GM18508 (cell line): ENCODE results near the gene TFF2.

ENCODE experiments used
- ATAC-seq: cut with Tn5 transposase; IDR thresholded peaks from one replicate; pipeline ENCODE4 v1.9.1; 2021; ENCODE audit warnings: moderate number of reproducible peaks; ENCODE audit not compliant: insufficient read depth, unreplicated experiment

The TFF2 gene, protein sequence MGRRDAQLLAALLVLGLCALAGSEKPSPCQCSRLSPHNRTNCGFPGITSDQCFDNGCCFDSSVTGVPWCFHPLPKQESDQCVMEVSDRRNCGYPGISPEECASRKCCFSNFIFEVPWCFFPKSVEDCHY

GRCh38 chr21:42350927-42351426, at the start of gene TFF2:
Gene TFF2, minus strand, starts transcription at chr21:42350994. Its CDS starts 37 bp downstream, at chr21:42350957.
- ATAC-seq: no peak

DNA sequence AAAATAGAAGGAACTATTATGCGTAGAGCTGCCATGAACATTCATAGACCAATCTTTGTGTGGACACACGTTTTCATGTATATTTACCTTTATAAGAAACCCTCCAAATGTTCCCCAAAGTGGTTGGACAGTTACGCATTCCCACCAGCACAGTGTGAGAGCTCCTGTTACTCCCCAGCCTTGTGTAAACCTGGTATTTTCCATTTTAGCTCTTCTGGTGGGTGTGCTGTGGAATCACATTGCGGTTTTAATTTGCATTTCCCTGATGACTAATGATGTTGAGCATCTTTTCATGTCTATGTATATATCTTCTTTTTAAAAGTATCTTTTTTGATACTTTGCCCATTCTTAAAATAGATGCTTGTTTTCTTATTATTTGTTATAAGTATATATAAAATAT, 49.7 kb upstream of the TFF2 start:
- no peak for ATAC-seq

- no peak for ATAC-seq
Measured at GRCh38 chr21:42398436-42399028, 47.7 kb upstream of the TFF2 start.

DNA sequence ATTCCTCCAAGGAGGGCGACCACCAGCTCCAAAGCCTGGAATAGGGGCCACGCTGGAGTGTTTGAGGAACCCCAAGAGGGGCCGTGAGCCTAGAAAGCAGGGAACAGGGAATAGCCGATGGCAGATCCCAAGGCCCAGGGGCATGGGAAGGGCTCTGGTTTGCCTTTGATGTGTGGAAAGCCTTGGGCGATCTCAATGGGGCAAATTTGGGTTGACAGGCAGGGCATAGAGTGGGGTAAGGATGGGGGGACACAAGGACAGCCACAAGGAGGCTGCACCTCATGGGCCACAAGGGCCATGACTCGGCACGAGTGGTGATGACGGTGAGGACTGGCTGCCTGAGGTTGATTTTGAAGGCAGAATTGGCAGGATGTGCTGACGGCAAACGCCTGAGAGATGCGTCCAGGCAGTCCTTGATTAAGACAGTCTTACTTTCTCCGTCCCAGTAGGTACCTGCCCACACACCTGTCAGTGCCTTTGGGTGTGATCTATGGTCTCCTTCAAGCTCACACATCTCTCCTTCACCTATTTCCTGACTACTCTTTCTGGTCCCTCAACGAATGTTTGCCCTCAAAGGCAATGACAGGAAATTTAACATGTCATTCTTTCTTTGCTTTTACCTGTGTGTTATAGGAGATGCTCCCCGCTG, 47.1 kb upstream of the TFF2 start:
- no peak for ATAC-seq

DNA sequence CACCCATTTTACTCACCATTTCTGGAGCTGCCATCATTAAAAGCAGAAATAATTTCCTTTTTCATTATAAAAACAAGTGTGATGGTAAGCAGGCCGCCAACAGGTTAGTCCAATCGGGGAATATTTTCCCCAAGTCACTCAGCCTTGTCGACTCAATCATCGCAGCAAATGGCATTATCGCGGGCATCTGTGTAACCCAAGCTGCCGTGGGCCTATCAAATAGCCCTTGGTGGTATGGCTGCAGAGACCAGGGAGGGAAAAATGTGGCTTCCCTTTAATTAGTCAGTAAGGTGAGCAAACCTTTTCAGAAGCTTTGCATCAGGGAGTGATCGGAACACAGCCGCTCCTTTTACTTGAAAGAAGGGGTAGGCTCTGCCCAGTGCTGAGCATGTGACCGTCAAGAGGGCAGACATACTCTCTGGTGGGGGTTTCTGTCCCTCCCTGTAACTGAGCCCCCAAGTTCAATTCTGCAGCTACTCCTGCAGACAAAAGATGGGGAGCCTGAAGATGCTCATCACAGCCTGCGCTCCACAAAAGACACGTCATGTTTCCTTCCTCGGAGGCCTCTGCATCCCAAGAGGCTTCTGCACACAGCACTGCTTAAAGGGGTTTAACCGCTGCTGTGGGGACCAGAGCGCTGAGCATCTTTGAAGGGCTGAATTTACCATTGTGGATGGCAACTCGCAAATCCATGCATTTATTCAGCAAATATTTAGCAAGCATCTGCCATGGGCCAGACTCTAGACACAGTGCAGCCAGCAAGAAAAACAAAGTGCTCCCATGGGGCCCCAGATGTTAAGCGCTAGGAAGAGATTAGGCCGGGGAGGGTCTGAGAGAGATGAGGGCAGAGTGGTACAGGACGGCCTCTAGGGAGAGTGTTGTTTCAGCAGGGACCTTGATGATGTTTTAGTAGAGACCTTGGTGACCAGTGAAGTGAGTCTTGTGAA, 46.3 kb upstream of the TFF2 start:
- no peak for ATAC-seq

DNA sequence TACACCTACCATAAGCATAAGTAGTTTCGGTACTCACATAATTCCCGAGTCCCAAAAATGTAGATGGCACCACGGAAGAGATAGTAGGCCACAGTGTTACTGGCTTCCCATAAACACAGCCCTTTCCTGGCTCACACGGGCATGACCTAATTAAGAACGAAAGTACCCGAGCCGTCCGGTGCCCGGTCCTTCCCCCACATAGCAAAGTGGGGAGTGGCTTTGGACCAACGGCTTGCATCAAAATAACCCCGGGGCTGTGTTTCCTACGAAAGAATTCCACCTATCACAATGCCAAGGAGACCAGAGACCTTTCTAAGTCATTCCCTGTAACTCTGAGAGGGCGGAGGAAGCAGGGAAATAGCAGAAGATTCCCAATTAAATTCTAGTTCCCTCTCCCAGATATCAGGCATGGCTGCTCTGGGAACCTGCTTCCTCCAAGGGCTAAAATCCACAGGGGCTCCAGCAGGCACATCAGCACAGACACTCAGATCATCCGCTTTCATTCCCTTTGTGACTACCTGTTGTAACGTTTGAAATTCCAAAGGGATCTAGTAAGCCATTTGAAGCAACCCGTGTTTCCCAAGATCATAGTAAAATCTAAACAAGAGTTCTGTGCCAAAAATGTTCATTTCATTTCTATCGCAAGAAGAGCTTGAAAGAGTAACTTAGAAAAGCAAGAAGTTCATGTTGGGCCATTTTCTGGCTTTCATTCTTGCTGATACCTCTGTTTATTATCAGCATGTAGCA, 45.3 kb upstream of the TFF2 start, which contains the start of gene TMPRSS3:
Gene TMPRSS3, minus strand, starts transcription at position 148 of the 747 bp plus-strand sequence. CDS start 635 bp downstream, outside the sequence.
- no peak for ATAC-seq

DNA sequence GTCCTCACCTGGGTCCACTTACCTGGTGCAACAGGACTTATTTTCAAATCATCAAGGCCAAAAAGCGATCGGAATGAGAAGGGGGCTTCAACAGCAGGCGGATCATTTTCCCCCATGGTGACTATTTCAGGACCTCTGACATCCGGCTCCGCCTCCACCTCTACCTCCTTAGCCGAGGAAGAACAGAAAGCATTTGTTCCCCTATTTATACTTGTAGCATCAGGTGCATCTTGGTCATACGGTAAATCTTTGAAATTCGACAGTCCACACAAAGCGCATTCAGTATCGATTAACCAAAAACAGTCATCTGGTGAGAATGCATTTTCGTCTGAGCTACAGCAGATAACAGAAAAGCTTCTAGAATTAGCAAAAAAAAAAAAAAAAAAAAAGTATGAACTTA, 44.5 kb upstream of the TFF2 start:
- ATAC-seq: no peak

- no peak for ATAC-seq
Measured at GRCh38 chr21:42393443-42393950, 42.7 kb upstream of the TFF2 start.

GRCh38 chr21:42392731-42393442, 42.1 kb upstream of the TFF2 start:
- ATAC-seq: no peak

GRCh38 chr21:42391297-42391696, 40.5 kb upstream of the TFF2 start:
- no peak for ATAC-seq

DNA sequence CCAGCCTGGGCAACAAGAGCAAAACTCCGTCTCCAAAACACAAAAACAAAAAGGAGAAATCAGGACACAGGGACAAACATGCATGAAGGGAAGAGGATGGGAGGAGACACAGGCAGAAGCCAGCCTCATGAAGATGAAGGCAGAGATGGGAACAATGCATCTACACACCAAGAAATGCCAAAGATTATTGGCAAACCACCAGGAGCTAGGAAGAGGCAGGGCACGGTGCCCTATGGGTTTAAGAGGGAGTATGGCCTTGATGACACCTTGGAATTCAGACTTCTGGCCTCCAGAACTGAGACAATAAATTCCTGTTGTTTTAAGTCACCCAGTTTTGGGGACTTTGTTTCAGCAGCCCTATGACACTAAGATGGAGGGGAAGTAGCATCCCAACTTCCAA, 39.9 kb upstream of the TFF2 start:
- no peak for ATAC-seq

- ATAC-seq: no peak
Measured at GRCh38 chr21:42390193-42390592, 39.4 kb upstream of the TFF2 start.

GRCh38 chr21:42389449-42389835, 38.6 kb upstream of the TFF2 start:
- ATAC-seq: no peak

- ATAC-seq: no peak
Measured at GRCh38 chr21:42388740-42389448, 38.1 kb upstream of the TFF2 start.

GRCh38 chr21:42387843-42388340, 37.1 kb upstream of the TFF2 start:
- ATAC-seq: no peak

- ATAC-seq: no peak
Measured at GRCh38 chr21:42387164-42387563, 36.4 kb upstream of the TFF2 start.

- ATAC-seq: no peak
Measured at GRCh38 chr21:42386034-42386591, 35.3 kb upstream of the TFF2 start.

DNA sequence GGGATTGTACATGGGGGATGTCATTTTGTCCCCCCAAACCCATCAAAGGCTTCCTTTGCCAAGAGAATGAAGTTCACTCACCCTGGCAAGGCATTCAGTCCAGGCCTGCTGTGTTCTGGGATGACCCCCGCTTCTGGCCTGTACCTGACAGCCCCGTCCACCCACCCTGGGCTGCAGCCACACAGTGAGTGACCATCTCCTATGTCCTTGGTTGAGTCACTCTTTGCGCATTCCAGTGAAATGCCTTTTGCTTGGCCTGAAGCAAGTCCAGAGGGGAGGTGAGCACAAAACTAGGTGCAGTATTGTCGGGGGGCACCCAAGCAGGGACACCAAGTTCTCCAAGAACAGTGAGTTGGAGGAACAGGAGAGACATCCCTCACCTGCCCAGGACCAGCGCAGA, 34.8 kb upstream of the TFF2 start:
- ATAC-seq: no peak
